ENCODE data around the gene DSTN. TPM values are rescaled to one million over a fixed set of nuclear protein-coding genes. Genes with fewer than 3 reads are reported as not detected.
A peak's percentile ranks its signal among the peaks of the same experiment; 100 is the strongest.

Gene DSTN
- total and polyA plus RNA-seq, 4 donors, result 1,041 to 5,298 (median 2,110) TPM

DNA sequence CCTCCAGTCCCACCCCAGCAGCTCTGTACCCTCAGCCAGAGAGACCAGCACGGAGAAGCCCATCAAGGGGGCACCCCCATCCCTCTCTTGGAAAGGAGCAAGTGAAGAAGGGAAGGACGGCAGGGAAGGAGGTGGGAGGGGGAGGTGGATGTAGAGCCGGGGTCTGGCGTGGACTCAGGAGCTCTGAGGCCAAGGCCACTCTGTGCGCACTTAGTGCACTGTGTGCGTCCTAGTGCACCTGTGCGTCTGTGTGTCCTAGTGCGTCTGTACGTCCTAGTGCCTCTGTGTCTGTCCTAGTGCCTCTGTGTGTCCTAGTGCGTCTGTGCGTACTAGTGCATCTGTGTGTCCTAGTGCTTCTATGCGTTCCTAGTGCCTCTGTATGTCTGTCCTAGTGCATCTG lies 54.2 kb downstream of the DSTN start:
- H3K4me1 ChIP-seq (ENCODE audit: control insufficient read depth in 1 of 2, insufficient read depth in 2 of 2, low read length in 2 of 2), result no peaks in the 10 kb centered on the region
- DNase-seq (peak; percentile 24 to 38), ATAC-seq (ENCODE audit: low FRiP score) (no peak)
- no peak overlapping the region for H3K4me3 ChIP-seq (ENCODE audit: low read length in 2 of 2)
- H3K27ac ChIP-seq (ENCODE audit: low read depth in 1 of 2, low read length in 2 of 2), result no peak overlapping the region
- peaks cover 0 to 5% of the 10 kb centered on the region in 2 donors for H3K36me3 ChIP-seq (ENCODE audit: control insufficient read depth in 1 of 2, insufficient read depth in 2 of 2, low read length in 1 of 2)
- no peaks in the 10 kb centered on the region for H3K27me3 ChIP-seq (ENCODE audit: control insufficient read depth in 1 of 2, insufficient read depth in 2 of 2, low read length in 1 of 2)
- H3K9me3 ChIP-seq (ENCODE audit: control insufficient read depth, low read length), result no peaks in the 10 kb centered on the region
- 89 to 90% methylated on average over 12 of the region's 12 CpGs for WGBS, 2 donors
- intact Hi-C loops (cut with DNase I), result no loop called here

GRCh38 chr20:17624551-17625245 lies 54.8 kb downstream of the DSTN start:
- 78 to 86% methylated on average over 15 of the region's 15 CpGs for WGBS, 2 donors
- Histone ChIP-seq H3K36me3 (ENCODE audit: control insufficient read depth in 1 of 2, insufficient read depth in 2 of 2, low read length in 1 of 2) (peaks cover 0 to 5% of the 10 kb centered on the region in 2 donors), H3K9me3 (ENCODE audit: control insufficient read depth, low read length) (no peaks in the 10 kb centered on the region), H3K4me1 (ENCODE audit: control insufficient read depth in 1 of 2, insufficient read depth in 2 of 2, low read length in 2 of 2) (no peaks in the 10 kb centered on the region), H3K27ac (ENCODE audit: low read depth in 1 of 2, low read length in 2 of 2) (no peak overlapping the region), H3K27me3 (ENCODE audit: control insufficient read depth in 1 of 2, insufficient read depth in 2 of 2, low read length in 1 of 2) (no peaks in the 10 kb centered on the region), H3K4me3 (ENCODE audit: low read length in 2 of 2) (no peak overlapping the region)
- intact Hi-C loops (cut with DNase I), result no loop called here
- ATAC-seq (ENCODE audit: low FRiP score) (no peak), DNase-seq (peak; percentile 36 to 55)

- no peak overlapping the region for H3K27ac ChIP-seq (ENCODE audit: low read depth in 1 of 2, low read length in 2 of 2)
- peak in 1 of 2 donors; percentile 74 for DNase-seq
These were observed 55.6 kb downstream of the DSTN start for GRCh38 chr20:17625246-17626051.

DNA sequence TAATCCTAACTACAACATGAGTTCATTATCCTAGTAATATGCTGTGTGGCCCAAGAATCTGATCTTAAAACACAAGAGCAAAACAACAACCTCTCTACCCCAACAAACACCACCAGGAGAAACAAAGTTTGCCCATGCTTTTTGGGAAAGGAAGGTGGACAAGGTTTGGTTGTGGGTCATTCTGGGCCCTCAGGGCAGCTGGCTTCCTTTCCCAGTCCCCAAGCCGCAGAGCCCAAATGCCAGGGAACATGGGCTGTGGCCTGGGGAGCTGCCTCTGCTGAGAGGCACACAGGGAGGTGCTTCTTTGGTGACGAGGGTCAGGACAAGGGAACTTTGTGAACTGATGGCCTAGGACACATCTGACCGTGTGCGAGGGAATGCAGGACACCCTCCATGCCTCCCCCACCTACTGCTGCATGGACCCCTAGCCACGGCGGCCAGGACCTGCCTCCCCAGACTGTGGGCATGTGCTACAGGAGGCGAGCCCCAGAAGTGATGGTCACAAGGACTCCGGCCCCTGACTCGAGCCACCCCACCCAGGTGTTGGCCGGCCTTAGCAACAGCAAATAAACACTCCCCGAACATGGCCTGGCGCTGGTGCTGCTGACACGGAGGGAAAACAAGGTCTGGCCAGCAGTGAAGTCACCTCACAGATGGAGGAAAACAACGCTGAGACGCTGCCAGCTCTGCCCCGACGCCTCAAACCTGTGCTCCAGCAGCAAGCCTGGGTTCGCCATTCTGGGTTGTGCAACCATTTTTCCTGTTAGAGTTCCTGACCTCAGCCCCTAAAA lies 56.5 kb downstream of the DSTN start:
- Histone ChIP-seq H3K27ac (ENCODE audit: low read depth in 1 of 2, low read length in 2 of 2) (peak overlapping the region in 1 of 2 donors; percentile 11), H3K27me3 (ENCODE audit: control insufficient read depth in 1 of 2, insufficient read depth in 2 of 2, low read length in 1 of 2) (no peaks in the 10 kb centered on the region), H3K4me1 (ENCODE audit: control insufficient read depth in 1 of 2, insufficient read depth in 2 of 2, low read length in 2 of 2) (no peaks in the 10 kb centered on the region), H3K36me3 (ENCODE audit: control insufficient read depth in 1 of 2, insufficient read depth in 2 of 2, low read length in 1 of 2) (no peaks in the 10 kb centered on the region), H3K9me3 (ENCODE audit: control insufficient read depth, low read length) (no peaks in the 10 kb centered on the region), H3K4me3 (ENCODE audit: low read length in 2 of 2) (no peak overlapping the region)
- DNase-seq, result peak; percentile 56 to 73
- intact Hi-C loops (cut with DNase I), result no loop called here
- peak; percentile 30 for ATAC-seq (ENCODE audit: low FRiP score)
- 51 to 66% methylated on average over 18 of the region's 18 CpGs for WGBS, 2 donors

More at GRCh38 chr20:17625246-17626051, 55.6 kb downstream of the DSTN start:
- Histone ChIP-seq H3K4me1 (ENCODE audit: control insufficient read depth in 1 of 2, insufficient read depth in 2 of 2, low read length in 2 of 2) (no peaks in the 10 kb centered on the region), H3K27me3 (ENCODE audit: control insufficient read depth in 1 of 2, insufficient read depth in 2 of 2, low read length in 1 of 2) (no peaks in the 10 kb centered on the region), H3K9me3 (ENCODE audit: control insufficient read depth, low read length) (no peaks in the 10 kb centered on the region), H3K36me3 (ENCODE audit: control insufficient read depth in 1 of 2, insufficient read depth in 2 of 2, low read length in 1 of 2) (peaks cover 0 to 5% of the 10 kb centered on the region in 2 donors), H3K4me3 (ENCODE audit: low read length in 2 of 2) (no peak overlapping the region)
- intact Hi-C loops (cut with DNase I), result no loop called here
- 90 to 92% methylated on average over 27 of the region's 27 CpGs for WGBS, 2 donors
- ATAC-seq (ENCODE audit: low FRiP score), result no peak

GRCh38 chr20:17627101-17627955 lies 57.5 kb downstream of the DSTN start:
- ATAC-seq (ENCODE audit: low FRiP score) (no peak), DNase-seq (peak; percentile 38 to 60)
- no peaks in the 10 kb centered on the region for H3K36me3 ChIP-seq (ENCODE audit: control insufficient read depth in 1 of 2, insufficient read depth in 2 of 2, low read length in 1 of 2)

GRCh38 chr20:17628101-17628841 lies 58.4 kb downstream of the DSTN start:
- ATAC-seq (ENCODE audit: low FRiP score) (no peak), DNase-seq (peak; percentile 35 to 73)
- Histone ChIP-seq H3K9me3 (ENCODE audit: control insufficient read depth, low read length) (no peaks in the 10 kb centered on the region), H3K27me3 (ENCODE audit: control insufficient read depth in 1 of 2, insufficient read depth in 2 of 2, low read length in 1 of 2) (no peaks in the 10 kb centered on the region), H3K4me3 (ENCODE audit: low read length in 2 of 2) (no peak overlapping the region), H3K4me1 (ENCODE audit: control insufficient read depth in 1 of 2, insufficient read depth in 2 of 2, low read length in 2 of 2) (no peaks in the 10 kb centered on the region), H3K36me3 (ENCODE audit: control insufficient read depth in 1 of 2, insufficient read depth in 2 of 2, low read length in 1 of 2) (peaks cover 0 to under 1% of the 10 kb centered on the region in 2 donors), H3K27ac (ENCODE audit: low read depth in 1 of 2, low read length in 2 of 2) (no peak overlapping the region)
- 86 to 88% methylated on average over 18 of the region's 18 CpGs for WGBS, 2 donors
- intact Hi-C loops (cut with DNase I), result no loop called here

More at GRCh38 chr20:17627101-17627955, 57.5 kb downstream of the DSTN start:
- Histone ChIP-seq H3K27me3 (ENCODE audit: control insufficient read depth in 1 of 2, insufficient read depth in 2 of 2, low read length in 1 of 2) (no peaks in the 10 kb centered on the region), H3K27ac (ENCODE audit: low read depth in 1 of 2, low read length in 2 of 2) (no peak overlapping the region), H3K4me3 (ENCODE audit: low read length in 2 of 2) (no peak overlapping the region), H3K4me1 (ENCODE audit: control insufficient read depth in 1 of 2, insufficient read depth in 2 of 2, low read length in 2 of 2) (no peaks in the 10 kb centered on the region), H3K9me3 (ENCODE audit: control insufficient read depth, low read length) (no peaks in the 10 kb centered on the region)
- intact Hi-C loops (cut with DNase I), result no loop called here
- 78 to 79% methylated on average over 27 of the region's 27 CpGs for WGBS, 2 donors

DNA sequence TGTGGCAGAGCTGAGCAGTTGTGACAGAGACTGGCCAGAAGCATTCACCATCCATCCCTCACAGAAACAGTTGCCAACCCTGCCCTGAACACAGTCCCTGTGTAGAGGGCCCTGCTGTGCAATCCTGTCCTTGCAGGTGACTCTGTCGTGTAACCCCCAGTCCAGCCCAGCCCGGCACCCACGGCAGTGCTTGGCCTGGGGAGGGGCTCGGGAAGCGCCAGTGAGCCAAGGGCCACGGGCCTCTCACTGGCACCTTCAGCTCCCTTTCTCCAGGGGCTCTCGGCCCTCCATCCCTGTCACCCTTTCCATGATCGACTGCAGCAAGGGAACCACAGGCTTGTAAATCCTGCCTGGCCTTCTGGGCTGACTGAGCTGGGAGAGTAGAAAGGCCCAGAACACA lies 59.1 kb downstream of the DSTN start:
- intact Hi-C loops (cut with DNase I), result no loop called here
- peak; percentile 34 to 53 for DNase-seq
- no peak for ATAC-seq (ENCODE audit: low FRiP score)
- peaks cover 0 to 2% of the 10 kb centered on the region in 2 donors for H3K36me3 ChIP-seq (ENCODE audit: control insufficient read depth in 1 of 2, insufficient read depth in 2 of 2, low read length in 1 of 2)
- no peaks in the 10 kb centered on the region for H3K27me3 ChIP-seq (ENCODE audit: control insufficient read depth in 1 of 2, insufficient read depth in 2 of 2, low read length in 1 of 2)
- H3K27ac ChIP-seq (ENCODE audit: low read depth in 1 of 2, low read length in 2 of 2), result no peak overlapping the region
- no peak overlapping the region for H3K4me3 ChIP-seq (ENCODE audit: low read length in 2 of 2)
- H3K9me3 ChIP-seq (ENCODE audit: control insufficient read depth, low read length), result no peaks in the 10 kb centered on the region
- 80 to 83% methylated on average over 8 of the region's 8 CpGs for WGBS, 2 donors
- no peaks in the 10 kb centered on the region for H3K4me1 ChIP-seq (ENCODE audit: control insufficient read depth in 1 of 2, insufficient read depth in 2 of 2, low read length in 2 of 2)

All from aorta (tissue), 5 donors.